ENCODE measurements around the gene TENM4. TPM values are rescaled to one million over a fixed set of nuclear protein-coding genes. Genes with fewer than 3 reads are reported as not detected.
A peak's percentile ranks its signal among the peaks of the same experiment; 100 is the strongest.

TENM4 gene
- total RNA-seq, 1 donor from 2014 or later = 50.7 TPM

DNA sequence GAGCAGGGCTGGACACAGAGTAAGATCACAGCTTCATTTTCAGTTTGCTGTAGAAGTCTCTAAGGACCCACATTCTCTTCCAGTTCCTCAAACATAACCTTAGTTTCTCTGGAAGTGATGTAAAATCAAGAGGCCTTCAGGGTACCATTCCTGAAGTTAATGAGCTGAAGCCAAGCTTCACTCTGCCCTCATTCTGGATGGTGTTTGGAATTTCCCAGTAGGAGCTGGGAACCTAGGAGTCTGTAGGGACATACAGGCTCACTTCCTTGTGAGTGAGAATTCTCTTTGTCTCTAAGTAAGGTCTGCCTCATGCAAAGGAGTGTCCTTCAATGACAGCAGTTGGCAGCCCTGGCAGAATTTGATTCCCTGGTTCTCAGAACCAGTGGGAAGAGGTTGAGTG lies 723.8 kb downstream of the TENM4 start:
- Mint-ChIP-seq H3K9me3 (ENCODE audit: unreplicated experiment) (no peaks in the 10 kb centered on the region), H3K36me3 (ENCODE audit: unreplicated experiment) (no peaks in the 10 kb centered on the region), H3K4me1 (ENCODE audit: low read depth, unreplicated experiment) (peaks cover 7% of the 10 kb centered on the region), H3K27me3 (ENCODE audit: unreplicated experiment) (peaks cover 2% of the 10 kb centered on the region), H3K27ac (ENCODE audit: unreplicated experiment) (no peak overlapping the region), H3K4me3 (ENCODE audit: unreplicated experiment) (no peak overlapping the region)
- TF ChIP-seq, protein P1, sequence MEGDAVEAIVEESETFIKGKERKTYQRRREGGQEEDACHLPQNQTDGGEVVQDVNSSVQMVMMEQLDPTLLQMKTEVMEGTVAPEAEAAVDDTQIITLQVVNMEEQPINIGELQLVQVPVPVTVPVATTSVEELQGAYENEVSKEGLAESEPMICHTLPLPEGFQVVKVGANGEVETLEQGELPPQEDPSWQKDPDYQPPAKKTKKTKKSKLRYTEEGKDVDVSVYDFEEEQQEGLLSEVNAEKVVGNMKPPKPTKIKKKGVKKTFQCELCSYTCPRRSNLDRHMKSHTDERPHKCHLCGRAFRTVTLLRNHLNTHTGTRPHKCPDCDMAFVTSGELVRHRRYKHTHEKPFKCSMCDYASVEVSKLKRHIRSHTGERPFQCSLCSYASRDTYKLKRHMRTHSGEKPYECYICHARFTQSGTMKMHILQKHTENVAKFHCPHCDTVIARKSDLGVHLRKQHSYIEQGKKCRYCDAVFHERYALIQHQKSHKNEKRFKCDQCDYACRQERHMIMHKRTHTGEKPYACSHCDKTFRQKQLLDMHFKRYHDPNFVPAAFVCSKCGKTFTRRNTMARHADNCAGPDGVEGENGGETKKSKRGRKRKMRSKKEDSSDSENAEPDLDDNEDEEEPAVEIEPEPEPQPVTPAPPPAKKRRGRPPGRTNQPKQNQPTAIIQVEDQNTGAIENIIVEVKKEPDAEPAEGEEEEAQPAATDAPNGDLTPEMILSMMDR (IDR thresholded peaks at IDR 0.05; ENCODE audit: partially characterized antibody, unreplicated experiment) = no peak
- no peak for DNase-seq

DNA sequence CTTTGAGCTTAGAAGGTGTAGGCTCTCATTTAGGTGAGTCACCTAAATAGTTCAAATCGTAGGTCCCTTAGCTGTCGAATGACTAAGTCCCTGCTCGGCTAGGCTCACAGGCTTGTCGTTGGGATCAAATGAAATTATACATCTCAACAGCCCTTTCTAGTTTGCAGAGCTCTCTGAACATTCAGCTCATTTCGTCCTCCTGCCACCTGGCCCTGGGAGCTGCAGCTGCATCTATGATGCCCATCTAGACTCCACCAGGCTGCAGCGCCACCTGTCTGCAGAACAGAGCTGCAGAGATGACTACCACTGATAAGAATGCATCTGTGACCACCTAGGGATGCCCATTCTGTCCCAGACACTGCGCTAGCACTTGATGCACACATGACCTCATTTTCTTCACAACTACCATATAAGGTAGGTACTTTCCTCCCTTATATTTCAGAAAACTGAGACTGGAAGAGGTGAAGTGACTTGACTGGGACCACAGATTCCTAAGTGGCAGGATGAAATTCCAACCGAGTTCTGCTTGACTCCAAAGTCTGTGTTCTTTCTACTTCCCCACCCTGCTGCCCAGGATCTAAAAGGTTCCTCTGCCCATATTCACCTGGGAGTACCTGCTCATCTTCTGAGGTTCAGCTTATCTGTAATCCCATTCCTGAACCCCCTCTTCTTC lies 725.1 kb downstream of the TENM4 start:
- peak; percentile 85 for DNase-seq
- no peaks in the 10 kb centered on the region for H3K9me3 Mint-ChIP-seq (ENCODE audit: unreplicated experiment)
- H3K4me3 Mint-ChIP-seq (ENCODE audit: unreplicated experiment) = no peak overlapping the region
- no peaks in the 10 kb centered on the region for H3K36me3 Mint-ChIP-seq (ENCODE audit: unreplicated experiment)
- peaks cover 3% of the 10 kb centered on the region for H3K4me1 Mint-ChIP-seq (ENCODE audit: low read depth, unreplicated experiment)
- H3K27ac Mint-ChIP-seq (ENCODE audit: unreplicated experiment) = no peak overlapping the region
- TF ChIP-seq, protein P1 (IDR thresholded peaks at IDR 0.05; ENCODE audit: partially characterized antibody, unreplicated experiment) = peak; percentile 71
- peaks cover 2% of the 10 kb centered on the region for H3K27me3 Mint-ChIP-seq (ENCODE audit: unreplicated experiment)

DNA sequence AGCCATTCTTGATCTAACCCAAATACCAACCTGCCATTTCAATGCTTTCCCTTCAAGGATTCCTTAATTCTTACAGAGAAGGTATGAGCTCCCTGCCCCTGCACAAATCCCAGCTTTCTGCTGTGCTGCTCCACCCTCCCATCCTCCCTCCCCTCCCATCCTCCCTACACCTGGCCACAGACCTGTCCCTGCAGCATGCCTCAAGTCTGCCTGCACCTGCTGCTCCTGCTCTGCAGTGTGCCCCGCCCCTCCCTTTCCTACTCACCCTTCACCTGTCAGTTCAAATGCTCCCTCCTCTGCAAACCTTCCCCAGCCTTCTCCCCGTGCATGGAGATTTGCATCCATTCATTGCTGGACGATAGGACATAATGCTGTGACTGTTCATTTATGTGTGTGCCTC lies 726.3 kb downstream of the TENM4 start:
- no peaks in the 10 kb centered on the region for H3K27me3 Mint-ChIP-seq (ENCODE audit: unreplicated experiment)
- no peaks in the 10 kb centered on the region for H3K9me3 Mint-ChIP-seq (ENCODE audit: unreplicated experiment)

DNA sequence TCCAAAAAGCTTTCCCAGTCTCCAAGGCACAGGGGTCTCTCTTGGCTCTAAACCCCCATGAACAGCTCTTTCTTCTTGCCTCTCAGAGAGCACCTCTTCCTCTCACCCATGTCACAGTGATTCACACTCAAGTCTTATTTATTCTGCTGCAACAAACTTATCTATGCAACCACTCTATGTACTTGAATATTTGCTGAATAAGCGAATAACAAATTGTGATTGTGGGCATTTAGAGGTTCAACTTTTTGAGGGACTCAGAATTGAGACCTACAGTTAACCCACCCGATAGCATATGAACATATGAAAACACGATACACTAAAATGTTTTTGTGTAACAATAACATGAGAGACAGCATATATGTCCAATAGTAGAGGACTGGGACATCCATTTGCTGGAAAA lies 729.1 kb downstream of the TENM4 start:
- no peaks in the 10 kb centered on the region for H3K9me3 Mint-ChIP-seq (ENCODE audit: unreplicated experiment)
- TF ChIP-seq, protein P1 (IDR thresholded peaks at IDR 0.05; ENCODE audit: partially characterized antibody, unreplicated experiment) = no peak
- no peak overlapping the region for H3K27ac Mint-ChIP-seq (ENCODE audit: unreplicated experiment)
- H3K4me1 Mint-ChIP-seq (ENCODE audit: low read depth, unreplicated experiment) = no peaks in the 10 kb centered on the region
- H3K36me3 Mint-ChIP-seq (ENCODE audit: unreplicated experiment) = no peaks in the 10 kb centered on the region
- no peak for DNase-seq
- no peak overlapping the region for H3K4me3 Mint-ChIP-seq (ENCODE audit: unreplicated experiment)
- H3K27me3 Mint-ChIP-seq (ENCODE audit: unreplicated experiment) = no peaks in the 10 kb centered on the region

More for the DNA sequence above, 726.3 kb downstream of the TENM4 start:
- Mint-ChIP-seq H3K4me1 (ENCODE audit: low read depth, unreplicated experiment) (no peaks in the 10 kb centered on the region), H3K36me3 (ENCODE audit: unreplicated experiment) (no peaks in the 10 kb centered on the region), H3K4me3 (ENCODE audit: unreplicated experiment) (no peak overlapping the region), H3K27ac (ENCODE audit: unreplicated experiment) (no peak overlapping the region)
- DNase-seq = no peak
- TF ChIP-seq, protein P1 (IDR thresholded peaks at IDR 0.05; ENCODE audit: partially characterized antibody, unreplicated experiment) = no peak

DNA sequence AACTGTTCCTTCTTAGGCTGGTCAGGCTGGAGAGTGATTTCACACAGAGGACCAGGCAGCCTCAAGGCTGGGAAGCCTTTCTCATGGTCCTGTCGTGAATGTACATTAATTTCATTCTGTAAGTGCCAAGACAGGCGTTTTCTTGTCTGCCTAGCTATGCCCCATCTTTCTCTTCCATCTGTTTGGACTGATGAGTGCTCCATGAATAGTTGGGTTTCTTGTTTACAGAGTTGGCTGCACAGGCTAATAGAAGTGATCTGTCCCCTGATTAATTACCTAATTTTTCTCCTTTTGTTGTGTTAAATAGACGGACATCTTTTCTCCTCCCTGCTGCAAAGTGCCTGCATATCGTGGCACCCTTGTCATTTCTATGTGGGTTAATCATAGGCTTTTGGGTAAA lies 730.4 kb downstream of the TENM4 start:
- H3K9me3 Mint-ChIP-seq (ENCODE audit: unreplicated experiment) = peaks cover 2% of the 10 kb centered on the region
- H3K4me3 Mint-ChIP-seq (ENCODE audit: unreplicated experiment) = no peak overlapping the region
- no peak overlapping the region for H3K27ac Mint-ChIP-seq (ENCODE audit: unreplicated experiment)
- H3K36me3 Mint-ChIP-seq (ENCODE audit: unreplicated experiment) = no peaks in the 10 kb centered on the region
- no peaks in the 10 kb centered on the region for H3K27me3 Mint-ChIP-seq (ENCODE audit: unreplicated experiment)
- H3K4me1 Mint-ChIP-seq (ENCODE audit: low read depth, unreplicated experiment) = no peaks in the 10 kb centered on the region
- TF ChIP-seq, protein P1 (IDR thresholded peaks at IDR 0.05; ENCODE audit: partially characterized antibody, unreplicated experiment) = no peak
- DNase-seq = no peak
